IPS-20b (cell line): ENCODE measurements around the gene PRR32.

Source experiments
- H3K27ac ChIP-seq: one replicate; pipeline ENCODE4 v1.5.1; 2013; ENCODE audit warnings: low read length
- H3K27me3 ChIP-seq: 2 replicates; pipeline ENCODE4 v1.6.1; 2013; ENCODE audit warnings: mild to moderate bottlenecking, low read length, inconsistent platforms; ENCODE audit not compliant: insufficient read depth
- H3K36me3 ChIP-seq: 2 replicates; pipeline ENCODE4 v1.6.1; 2013; ENCODE audit warnings: low read depth, mild to moderate bottlenecking, inconsistent platforms, low read length, moderate library complexity; ENCODE audit not compliant: insufficient read depth
- H3K4me1 ChIP-seq: 2 replicates; pipeline ENCODE4 v1.6.1; 2013; ENCODE audit warnings: mild to moderate bottlenecking, control low read depth, inconsistent platforms, low read length, moderate library complexity; ENCODE audit not compliant: insufficient read depth
- H3K4me3 ChIP-seq: 2 replicates; pipeline ENCODE4 v1.5.1; 2013; ENCODE audit warnings: mild to moderate bottlenecking, low read length, inconsistent platforms
- H3K9ac ChIP-seq: 2 replicates; pipeline ENCODE4 v1.6.1; 2013; ENCODE audit warnings: low read depth, mild to moderate bottlenecking, inconsistent platforms, low read length, moderate library complexity
- H3K9me3 ChIP-seq: 2 replicates; pipeline ENCODE4 v1.6.1; 2013; ENCODE audit warnings: mild to moderate bottlenecking, low read depth, low read length, inconsistent platforms; ENCODE audit not compliant: insufficient read depth

Gene PRR32

DNA sequence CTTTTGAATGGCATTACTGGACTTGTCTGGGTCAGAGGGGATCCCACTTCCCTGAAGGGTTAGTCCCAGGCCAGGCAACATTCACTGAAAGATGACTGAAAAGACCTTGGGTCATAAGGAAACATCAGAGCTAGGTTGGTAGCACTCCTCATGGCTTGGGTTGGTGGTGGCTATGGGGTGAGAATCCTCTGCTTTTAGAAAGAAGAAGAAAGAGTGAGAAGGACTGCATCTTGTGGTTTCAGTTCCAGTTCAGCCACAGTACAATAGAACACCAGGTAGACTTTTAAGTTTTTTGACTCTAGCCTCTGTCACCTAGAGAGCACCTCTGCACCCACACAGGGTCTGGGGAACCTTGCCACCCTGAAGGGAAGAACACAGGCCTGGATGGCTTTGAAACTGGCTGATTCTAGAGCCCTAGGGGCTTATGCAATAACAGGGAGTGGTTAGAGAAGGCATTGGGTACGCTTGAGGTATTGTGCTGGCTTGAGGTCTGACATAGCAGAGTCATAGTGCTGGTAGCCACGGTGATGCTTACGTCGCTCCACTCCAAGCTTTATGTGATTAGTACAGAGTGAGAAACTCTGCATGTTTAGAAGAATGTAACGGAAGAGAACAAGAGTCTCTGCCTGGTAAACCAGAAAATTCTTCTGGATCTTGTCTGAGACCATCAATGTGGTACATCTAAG is 36.5 kb downstream of the PRR32 start:
- H3K9me3 ChIP-seq, result no peaks in the 10 kb centered on the region
- H3K4me3 ChIP-seq, result no peak overlapping the region
- H3K27me3 ChIP-seq, result no peaks in the 10 kb centered on the region
- no peak overlapping the region for H3K27ac ChIP-seq
- H3K4me1 ChIP-seq, result no peaks in the 10 kb centered on the region
- H3K9ac ChIP-seq, result no peak overlapping the region
- no peaks in the 10 kb centered on the region for H3K36me3 ChIP-seq
